Endothelial cell of umbilical vein (primary cell): ENCODE measurements around the gene PARM1. TPM values are rescaled to one million over a fixed set of nuclear protein-coding genes. Genes with fewer than 3 reads are reported as not detected.

Experiments used
- BruUV-seq: library from RNA; stranded (reverse); fragments of 400-500 nt; replicated peaks from 2 replicates; lab custom pipeline; 2021; lab: Mats Ljungman, UMichigan
- CTCF ChIA-PET: fragments of 300-600, 350-600 bp; sonication (Branson Sonifier 250); formaldehyde crosslinking; loops from one replicate; lab custom pipeline; 2021; ENCODE audit warnings: antibody characterized with exemption, inconsistent platforms; lab: Charles Lee
- POLR2A ChIA-PET: fragments of 300-600, 350-600 bp; sonication (Branson Sonifier 250); formaldehyde crosslinking; loops from one replicate; lab custom pipeline; 2021; ENCODE audit warnings: antibody characterized with exemption, inconsistent platforms; lab: Charles Lee
- DNase-seq: peaks from one replicate; pipeline ENCODE4 v3.0.0-alpha.2; 2011; ENCODE audit warnings: low read depth, low spot score
- FAIRE-seq: peaks from 2 replicates; lab custom pipeline; 2011; peaks lifted over from hg19 to GRCh38; lab: Jason Lieb, UNC
- H2AFZ ChIP-seq: 2 replicates; pipeline ENCODE4 v1.6.0; 2012; ENCODE audit warnings: low read depth, low read length, control low read depth, inconsistent platforms
- H3K27ac ChIP-seq: 2 replicates; pipeline ENCODE4 v1.5.1; 2011; ENCODE audit warnings: low read depth, mild to moderate bottlenecking, control low read depth, low read length, moderate library complexity; ENCODE audit not compliant: insufficient read depth
- H3K27me3 ChIP-seq, 2 experiments: 2 replicates each; pipeline versions ENCODE4 v1.6.0 to v1.6.1; 2011; ENCODE audit warnings: low read length in 2 of 2, mixed read lengths in 1 of 2; ENCODE audit not compliant: control insufficient read depth in 2 of 2, insufficient read depth in 2 of 2
- H3K36me3 ChIP-seq, 2 experiments: 2 replicates in 1 of 2; 3 replicates in 1 of 2; pipeline ENCODE4 v1.5.1; 2011; ENCODE audit warnings: low read length in 2 of 2, mild to moderate bottlenecking in 1 of 2, moderate library complexity in 1 of 2; ENCODE audit not compliant: control insufficient read depth in 2 of 2, insufficient read depth in 2 of 2; ENCODE audit errors: extremely low read depth in 1 of 2
- H3K4me1 ChIP-seq: 3 replicates; pipeline ENCODE4 v1.5.1; 2011; ENCODE audit warnings: mild to moderate bottlenecking, low read length; ENCODE audit not compliant: control insufficient read depth, insufficient read depth; ENCODE audit errors: extremely low read depth
- H3K4me2 ChIP-seq: 2 replicates; pipeline ENCODE4 v1.6.1; 2011; ENCODE audit warnings: low read length, control low read depth, mixed read lengths; ENCODE audit not compliant: insufficient read depth
- H3K4me3 ChIP-seq, 3 experiments: fragments of 200-600 bp in 1 of 3; sonication (generic), shearing (Covaris generic) in 1 of 3; replicated peaks in 1 of 3; 2 replicates each; pipeline ENCODE4 v1.5.1; 2011 to 2016; ENCODE audit warnings: control low read depth in 3 of 3, low read length in 3 of 3, mild to moderate bottlenecking in 2 of 3, inconsistent platforms in 1 of 3, low read depth in 1 of 3, moderate library complexity in 1 of 3; ENCODE audit not compliant: insufficient read depth in 1 of 3
- H3K79me2 ChIP-seq: 2 replicates; pipeline ENCODE4 v1.6.0; 2012; ENCODE audit warnings: low read length, inconsistent platforms; ENCODE audit not compliant: control insufficient read depth, insufficient read depth
- H3K9ac ChIP-seq: replicated peaks from 2 replicates; pipeline ENCODE3; 2011; ENCODE audit warnings: low read length, control low read depth; ENCODE audit not compliant: insufficient read depth; ENCODE audit errors: extremely low read depth
- H3K9me1 ChIP-seq: replicated peaks from 3 replicates; pipeline ENCODE4 v1.6.0; 2011; ENCODE audit warnings: mild to moderate bottlenecking, low read length; ENCODE audit not compliant: control insufficient read depth, insufficient read depth; ENCODE audit errors: extremely low read depth
- H3K9me3 ChIP-seq: replicated peaks from 2 replicates; pipeline ENCODE4 v1.5.1; 2012; ENCODE audit warnings: low read length, inconsistent platforms; ENCODE audit not compliant: control insufficient read depth, insufficient read depth
- H4K20me1 ChIP-seq: replicated peaks from 2 replicates; pipeline ENCODE3; 2011; ENCODE audit warnings: mild to moderate bottlenecking, low read length; ENCODE audit not compliant: control insufficient read depth, insufficient read depth; ENCODE audit errors: extremely low read depth
- CTCF ChIP-seq, 2 donors: IDR thresholded peaks; 1 replicate in 1 of 2; 2 replicates in 1 of 2; pipeline ENCODE4 v1.5.1; 2011; ENCODE audit warnings: low read length in 2 of 2, mild to moderate bottlenecking in 2 of 2, moderate library complexity in 2 of 2, control low read depth in 1 of 2, inconsistent platforms in 1 of 2, low read depth in 1 of 2; ENCODE audit not compliant: insufficient read depth in 1 of 2; ENCODE audit errors: extremely low read depth in 1 of 2
- EZH2 ChIP-seq: IDR thresholded peaks from 2 replicates; pipeline ENCODE4 v1.6.1; 2012; ENCODE audit warnings: borderline replicate concordance, low read depth, mild to moderate bottlenecking, moderate library complexity, low read length, inconsistent platforms; ENCODE audit not compliant: severe bottlenecking
- FOS ChIP-seq: IDR thresholded peaks from 2 replicates; pipeline ENCODE4 v1.6.1; 2011; ENCODE audit warnings: mild to moderate bottlenecking, low read length, moderate library complexity, borderline replicate concordance; ENCODE audit not compliant: insufficient read depth
- GATA2 ChIP-seq: IDR thresholded peaks from 2 replicates; pipeline ENCODE4 v1.7.0; 2011; ENCODE audit warnings: low read depth, mild to moderate bottlenecking, moderate library complexity, mixed read lengths, low read length; ENCODE audit not compliant: insufficient read length, insufficient read depth
- JUN ChIP-seq: IDR thresholded peaks from 2 replicates; pipeline ENCODE4 v1.6.1; 2011; ENCODE audit warnings: borderline replicate concordance, low read depth; ENCODE audit not compliant: insufficient read length, insufficient read depth
- MAX ChIP-seq: IDR thresholded peaks from 2 replicates; pipeline ENCODE4 v1.6.1; 2011; ENCODE audit not compliant: insufficient read depth, insufficient read length
- MYC ChIP-seq: IDR thresholded peaks from one replicate; pipeline ENCODE4 v1.6.1; 2011; ENCODE audit warnings: mild to moderate bottlenecking, low read depth, low read length
- POLR2A ChIP-seq: IDR thresholded peaks from 2 replicates; pipeline ENCODE4 v1.6.1; 2012; ENCODE audit warnings: low read depth, mild to moderate bottlenecking, control low read depth, low read length
- POLR2AphosphoS5 ChIP-seq: IDR thresholded peaks from 2 replicates; pipeline ENCODE4 v1.6.1; 2012; ENCODE audit warnings: low read depth, mild to moderate bottlenecking, control low read depth, low read length, moderate library complexity; ENCODE audit not compliant: insufficient read depth
- dilution Hi-C: fragments of 300-500 bp; cut with MboI; formaldehyde crosslinking; loops from one replicate; pipeline ENCODE4 v1.15.0; 2019; ENCODE audit warnings: low sequenced_read_pairs; ENCODE audit not compliant: extremely low pct_ligation_motif_present
- intact Hi-C: fragments of 100-400 bp; cut with micrococcal nuclease; formaldehyde crosslinking; loops from one replicate; pipeline ENCODE4 v1.10.0; 2022
- polyA plus RNA-seq, 4 experiments: library from polyadenylated mRNA; depleted of rRNA in 3 of 4; stranded (reverse) in 3 of 4; unstranded in 1 of 4; fragments of >200 nt; gene quantifications; 2 replicates each; pipeline versions ENCODE4 v1.2.1 to v1.2.3, GENCODE V29; 2011 to 2012; ENCODE audit warnings: missing spikeins in 1 of 4
- total RNA-seq: library from RNA; stranded (reverse); gene quantifications from 2 replicates; pipeline ENCODE4 v1.2.3, GENCODE V29; 2021

The PARM1 gene
- total and polyA plus RNA-seq, 2 donors (not counting 3 experiments of a cell fraction or from before 2014, with no cell fraction given) = 0.01 TPM; not detected in 1

GRCh38 chr4:75046641-75047040, 113.7 kb downstream of the PARM1 start:
- no peak for FAIRE-seq

More at GRCh38 chr4:75046641-75047040, 113.7 kb downstream of the PARM1 start:
- no peaks in the 10 kb centered on the region for H4K20me1 ChIP-seq
- CTCF ChIA-PET = no interaction called here
- H3K9me1 ChIP-seq = no peaks in the 10 kb centered on the region
- no peak for DNase-seq
- dilution Hi-C loops = no loop called here
- intact Hi-C loops = no loop called here
- no peaks in the 10 kb centered on the region for H3K9me3 ChIP-seq
- no peak overlapping the region for H3K9ac ChIP-seq
- TF ChIP-seq MAX = no peak
- no peak for TF ChIP-seq CTCF (IDR thresholded peaks at IDR 0.05; ENCODE audit: extremely low read depth in 1 of 2, insufficient read depth in 1 of 2, low read depth in 1 of 2, low read length in 2 of 2)
- TF ChIP-seq JUN = no peak
- no peak for TF ChIP-seq FOS
- TF ChIP-seq GATA2 = no peak
- TF ChIP-seq EZH2 = no peak
- no peak for TF ChIP-seq POLR2A
- TF ChIP-seq POLR2AphosphoS5 = no peak
- no peak for TF ChIP-seq MYC
- H2AFZ ChIP-seq = no peak overlapping the region
- H3K79me2 ChIP-seq = no peaks in the 10 kb centered on the region
- BruUV-seq = no TSS peak
- H3K36me3 ChIP-seq = no peaks in the 10 kb centered on the region
- POLR2A ChIA-PET = no interaction called here
- no peaks in the 10 kb centered on the region for H3K4me1 ChIP-seq
- H3K4me2 ChIP-seq = no peak overlapping the region
- H3K27ac ChIP-seq = no peak overlapping the region
- no peak overlapping the region for H3K4me3 ChIP-seq
- H3K27me3 ChIP-seq = no peaks in the 10 kb centered on the region
